ENCODE data around the gene STIP1.

The STIP1 gene

DNA sequence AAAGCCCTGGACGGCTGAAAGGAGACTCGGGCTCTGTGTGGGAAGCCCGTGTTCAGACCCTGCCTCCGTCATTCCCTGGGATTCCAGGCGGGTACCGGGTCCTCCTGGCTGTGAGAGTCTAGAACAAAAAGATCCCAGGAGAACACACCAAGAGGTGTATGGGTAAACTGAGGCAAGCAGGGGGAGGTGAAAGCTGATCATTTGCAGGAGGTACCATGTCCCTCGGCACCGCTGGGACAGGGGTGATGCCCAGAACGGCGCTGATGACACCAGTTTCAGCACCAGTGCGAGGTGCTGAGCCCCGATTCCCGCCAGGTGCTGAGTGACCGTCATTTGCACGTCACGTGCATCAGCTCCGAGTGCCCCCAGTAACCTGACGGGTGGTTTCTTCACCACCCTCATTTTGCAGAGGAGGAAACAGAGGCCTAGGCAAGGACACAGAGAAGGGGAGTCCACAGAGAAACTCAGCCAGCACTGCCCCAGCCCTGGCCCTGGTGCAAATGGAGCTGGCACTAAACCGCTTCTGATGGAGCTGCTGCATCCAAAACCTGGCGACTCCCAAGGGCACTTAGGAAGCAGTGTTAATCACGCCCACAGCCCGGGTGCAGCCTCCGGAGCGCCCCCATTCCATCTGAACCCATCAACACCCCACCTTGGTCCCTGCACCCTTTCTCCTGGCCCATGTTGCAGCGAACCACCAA, 36.9 kb upstream of the STIP1 start:
- Histone ChIP-seq H3K27ac (ENCODE audit: low read depth, low read length) (no peak overlapping the region), H3K4me3 (ENCODE audit: low read depth, low read length) (no peak overlapping the region), H2AFZ (ENCODE audit: low read length, unreplicated experiment) (no peak overlapping the region), H3K4me1 (ENCODE audit: control insufficient read depth, insufficient read depth, low read length, unreplicated experiment) (no peaks in the 10 kb centered on the region), H3K79me2 (ENCODE audit: control insufficient read depth, insufficient read depth, low read length, unreplicated experiment) (no peaks in the 10 kb centered on the region), H3K36me3 (ENCODE audit: insufficient read depth, low read length) (no peaks in the 10 kb centered on the region), H3K27me3 (ENCODE audit: insufficient read depth, low read length) (no peaks in the 10 kb centered on the region)

- H3K36me3 ChIP-seq (ENCODE audit: insufficient read depth, low read length): no peaks in the 10 kb centered on the region
- no peaks in the 10 kb centered on the region for H3K4me1 ChIP-seq (ENCODE audit: control insufficient read depth, insufficient read depth, low read length, unreplicated experiment)
- H3K27ac ChIP-seq (ENCODE audit: low read depth, low read length): no peak overlapping the region
Measured at GRCh38 chr11:64150051-64150450, 35.9 kb upstream of the STIP1 start.

DNA sequence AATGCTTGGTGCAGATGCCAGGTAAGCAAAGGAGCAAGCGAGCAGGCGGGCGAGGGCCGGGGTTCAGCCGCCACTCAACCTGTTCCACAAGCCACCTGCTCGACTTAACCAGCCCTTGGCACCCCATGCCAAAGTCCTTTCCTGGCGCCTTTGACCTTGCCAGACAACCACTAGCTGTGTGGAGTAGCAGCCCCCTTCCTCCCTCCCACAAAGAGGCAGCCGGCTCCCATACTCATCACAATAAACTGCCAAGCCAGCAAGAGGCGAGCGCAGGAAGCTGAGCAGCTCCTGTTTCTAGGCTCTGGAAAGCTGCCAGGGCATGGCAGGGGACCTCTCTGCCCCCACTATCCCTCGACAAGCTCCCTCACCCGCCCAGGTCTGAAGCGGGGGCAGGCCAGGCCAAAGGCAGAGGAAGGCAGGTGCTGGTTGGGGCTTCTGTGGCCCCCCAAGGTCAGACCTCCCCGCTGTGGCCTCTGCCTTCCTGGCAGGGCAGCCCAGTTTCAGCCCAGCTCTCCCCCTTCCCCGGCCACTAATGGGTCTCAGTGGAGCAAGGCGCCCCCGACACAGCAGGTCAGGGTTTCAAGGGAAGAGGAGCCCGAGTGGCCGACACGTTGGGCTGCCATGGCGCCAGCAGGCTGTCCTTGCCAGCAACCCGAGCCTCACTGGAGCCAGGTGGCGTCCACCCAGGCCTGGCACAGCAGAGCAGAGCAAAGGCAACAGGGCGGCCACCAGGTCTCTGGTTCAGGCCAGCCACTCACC, 35.3 kb upstream of the STIP1 start:
- H3K4me1 ChIP-seq (ENCODE audit: control insufficient read depth, insufficient read depth, low read length, unreplicated experiment): no peaks in the 10 kb centered on the region
- no peaks in the 10 kb centered on the region for H3K36me3 ChIP-seq (ENCODE audit: insufficient read depth, low read length)
- no peaks in the 10 kb centered on the region for H3K79me2 ChIP-seq (ENCODE audit: control insufficient read depth, insufficient read depth, low read length, unreplicated experiment)
- H3K27ac ChIP-seq (ENCODE audit: low read depth, low read length): no peak overlapping the region
- no peak overlapping the region for H2AFZ ChIP-seq (ENCODE audit: low read length, unreplicated experiment)
- H3K4me3 ChIP-seq (ENCODE audit: low read depth, low read length): no peak overlapping the region
- no peaks in the 10 kb centered on the region for H3K27me3 ChIP-seq (ENCODE audit: insufficient read depth, low read length)

More at GRCh38 chr11:64150051-64150450, 35.9 kb upstream of the STIP1 start:
- no peaks in the 10 kb centered on the region for H3K27me3 ChIP-seq (ENCODE audit: insufficient read depth, low read length)
- H2AFZ ChIP-seq (ENCODE audit: low read length, unreplicated experiment): no peak overlapping the region
- no peak overlapping the region for H3K4me3 ChIP-seq (ENCODE audit: low read depth, low read length)
- H3K79me2 ChIP-seq (ENCODE audit: control insufficient read depth, insufficient read depth, low read length, unreplicated experiment): no peaks in the 10 kb centered on the region

GRCh38 chr11:64151337-64151736, 34.6 kb upstream of the STIP1 start:
- Histone ChIP-seq H3K4me1 (ENCODE audit: control insufficient read depth, insufficient read depth, low read length, unreplicated experiment) (no peaks in the 10 kb centered on the region), H3K36me3 (ENCODE audit: insufficient read depth, low read length) (no peaks in the 10 kb centered on the region), H3K27me3 (ENCODE audit: insufficient read depth, low read length) (no peaks in the 10 kb centered on the region), H3K27ac (ENCODE audit: low read depth, low read length) (no peak overlapping the region), H3K4me3 (ENCODE audit: low read depth, low read length) (no peak overlapping the region), H2AFZ (ENCODE audit: low read length, unreplicated experiment) (no peak overlapping the region), H3K79me2 (ENCODE audit: control insufficient read depth, insufficient read depth, low read length, unreplicated experiment) (no peaks in the 10 kb centered on the region)

DNA sequence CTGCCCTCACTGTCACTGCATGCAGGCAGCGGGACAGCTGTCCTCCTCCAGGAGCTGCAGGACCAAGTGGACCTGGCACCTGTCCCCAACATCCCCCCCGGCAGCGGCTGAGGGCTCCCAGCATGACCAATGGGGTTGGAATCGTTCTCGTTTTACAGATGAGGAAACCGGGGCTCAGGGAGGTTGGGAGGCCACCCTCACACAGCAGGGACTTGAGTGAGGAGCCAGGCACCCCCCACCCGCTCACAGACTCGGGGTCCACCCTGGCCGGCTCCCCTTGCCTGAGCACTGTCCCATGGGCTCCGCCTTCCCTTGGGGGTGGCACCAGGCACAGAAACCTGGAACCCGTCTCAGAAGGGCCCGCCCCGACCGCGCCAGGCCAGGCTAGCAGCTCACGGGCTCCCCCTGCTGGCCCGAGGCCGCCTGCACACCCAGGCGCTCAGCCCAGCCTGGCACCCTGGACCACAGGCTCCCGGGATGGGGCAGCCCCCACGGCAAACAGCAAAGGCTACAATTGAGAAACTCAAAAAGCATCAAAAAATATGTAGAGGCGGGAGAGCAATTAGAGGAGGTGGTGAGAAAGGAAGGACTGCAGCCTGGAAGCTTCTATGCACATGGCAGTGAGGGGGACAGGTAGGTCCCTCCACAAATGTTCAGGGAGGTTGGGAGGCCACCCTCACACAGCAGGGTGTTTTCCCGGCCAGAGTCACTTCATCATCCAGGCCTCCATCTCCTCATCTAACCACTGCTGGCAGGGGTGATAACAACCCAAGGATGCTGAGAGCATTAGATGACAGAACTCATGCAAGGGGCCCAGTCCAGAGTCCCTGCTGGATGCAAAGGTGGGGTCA, 32.9 kb upstream of the STIP1 start:
- H3K4me3 ChIP-seq (ENCODE audit: low read depth, low read length): peak overlapping the region; percentile 48; the same call in 1 of the 2 replicates
- no peak overlapping the region for H3K27ac ChIP-seq (ENCODE audit: low read depth, low read length)
- peak overlapping the region; percentile 29 for H2AFZ ChIP-seq (ENCODE audit: low read length, unreplicated experiment)
- no peaks in the 10 kb centered on the region for H3K36me3 ChIP-seq (ENCODE audit: insufficient read depth, low read length)
- H3K79me2 ChIP-seq (ENCODE audit: control insufficient read depth, insufficient read depth, low read length, unreplicated experiment): no peaks in the 10 kb centered on the region
- no peaks in the 10 kb centered on the region for H3K27me3 ChIP-seq (ENCODE audit: insufficient read depth, low read length)
- no peaks in the 10 kb centered on the region for H3K4me1 ChIP-seq (ENCODE audit: control insufficient read depth, insufficient read depth, low read length, unreplicated experiment)

- Histone ChIP-seq H3K4me1 (ENCODE audit: control insufficient read depth, insufficient read depth, low read length, unreplicated experiment) (no peaks in the 10 kb centered on the region), H3K36me3 (ENCODE audit: insufficient read depth, low read length) (no peaks in the 10 kb centered on the region), H3K4me3 (ENCODE audit: low read depth, low read length) (no peak overlapping the region), H3K27ac (ENCODE audit: low read depth, low read length) (no peak overlapping the region), H2AFZ (ENCODE audit: low read length, unreplicated experiment) (no peak overlapping the region), H3K79me2 (ENCODE audit: control insufficient read depth, insufficient read depth, low read length, unreplicated experiment) (no peaks in the 10 kb centered on the region), H3K27me3 (ENCODE audit: insufficient read depth, low read length) (no peaks in the 10 kb centered on the region)
Measured at GRCh38 chr11:64153812-64154211, 32.2 kb upstream of the STIP1 start.

GRCh38 chr11:64156235-64157011, 29.5 kb upstream of the STIP1 start:
- Histone ChIP-seq H3K79me2 (ENCODE audit: control insufficient read depth, insufficient read depth, low read length, unreplicated experiment) (no peaks in the 10 kb centered on the region), H3K4me1 (ENCODE audit: control insufficient read depth, insufficient read depth, low read length, unreplicated experiment) (no peaks in the 10 kb centered on the region), H3K27me3 (ENCODE audit: insufficient read depth, low read length) (no peaks in the 10 kb centered on the region), H3K36me3 (ENCODE audit: insufficient read depth, low read length) (no peaks in the 10 kb centered on the region), H3K27ac (ENCODE audit: low read depth, low read length) (no peak overlapping the region), H3K4me3 (ENCODE audit: low read depth, low read length) (no peak overlapping the region), H2AFZ (ENCODE audit: low read length, unreplicated experiment) (no peak overlapping the region)

DNA sequence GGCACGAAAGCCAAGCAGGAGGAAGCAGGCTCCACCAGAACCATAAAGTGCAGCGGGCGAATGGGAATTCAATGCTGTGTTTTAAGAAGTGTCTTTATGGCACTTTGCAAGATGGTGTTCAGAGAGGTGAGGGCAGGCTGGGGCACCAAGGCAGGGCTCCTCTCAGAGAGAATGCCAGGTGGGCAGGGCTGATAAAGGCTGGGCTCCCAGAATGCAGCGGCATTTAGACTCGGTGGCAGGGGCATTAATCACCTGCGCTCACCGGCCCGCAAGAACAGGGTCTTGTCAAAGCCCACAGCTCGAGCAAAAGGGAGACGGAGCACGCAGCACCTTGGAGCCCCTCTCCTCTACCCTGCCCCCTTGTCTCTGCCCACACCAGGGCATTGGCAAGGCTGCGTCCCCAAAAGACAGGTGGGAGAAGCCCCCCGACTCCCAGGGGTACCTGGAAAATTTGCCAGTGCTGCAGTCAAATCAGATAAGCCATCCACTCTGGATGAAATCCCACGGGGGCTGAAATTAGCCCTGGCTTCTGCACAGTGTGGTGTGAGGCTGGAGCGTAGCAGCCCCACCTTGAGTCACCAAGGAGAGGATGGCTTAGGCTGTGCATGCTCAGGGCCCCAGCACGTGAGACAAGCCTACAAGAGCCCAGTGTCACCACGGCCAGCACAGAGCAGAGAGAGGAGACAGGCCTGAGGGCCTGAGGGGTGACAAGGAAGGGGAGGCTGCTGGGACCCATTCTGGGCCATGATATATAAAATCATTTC, 28.2 kb upstream of the STIP1 start:
- no peak overlapping the region for H3K27ac ChIP-seq (ENCODE audit: low read depth, low read length)

GRCh38 chr11:64161037-64161436, 24.9 kb upstream of the STIP1 start:
- no peak overlapping the region for H3K4me3 ChIP-seq (ENCODE audit: low read depth, low read length)
- no peaks in the 10 kb centered on the region for H3K36me3 ChIP-seq (ENCODE audit: insufficient read depth, low read length)
- peaks cover 7% of the 10 kb centered on the region for H3K4me1 ChIP-seq (ENCODE audit: control insufficient read depth, insufficient read depth, low read length, unreplicated experiment)
- H3K27me3 ChIP-seq (ENCODE audit: insufficient read depth, low read length): no peaks in the 10 kb centered on the region
- peaks cover 13% of the 10 kb centered on the region for H3K79me2 ChIP-seq (ENCODE audit: control insufficient read depth, insufficient read depth, low read length, unreplicated experiment)
- H2AFZ ChIP-seq (ENCODE audit: low read length, unreplicated experiment): no peak overlapping the region
- no peak overlapping the region for H3K27ac ChIP-seq (ENCODE audit: low read depth, low read length)

More for the DNA sequence above, 28.2 kb upstream of the STIP1 start:
- Histone ChIP-seq H3K79me2 (ENCODE audit: control insufficient read depth, insufficient read depth, low read length, unreplicated experiment) (no peaks in the 10 kb centered on the region), H3K36me3 (ENCODE audit: insufficient read depth, low read length) (no peaks in the 10 kb centered on the region), H2AFZ (ENCODE audit: low read length, unreplicated experiment) (no peak overlapping the region), H3K4me1 (ENCODE audit: control insufficient read depth, insufficient read depth, low read length, unreplicated experiment) (no peaks in the 10 kb centered on the region), H3K27me3 (ENCODE audit: insufficient read depth, low read length) (no peaks in the 10 kb centered on the region), H3K4me3 (ENCODE audit: low read depth, low read length) (no peak overlapping the region)
